Astrocyte (in vitro differentiated cells and primary cell): ENCODE measurements around the gene TOR4A.

ENCODE experiments used
- CTCF ChIP-seq: IDR thresholded peaks from 2 replicates; pipeline ENCODE4 v1.5.1; 2011; ENCODE audit warnings: low read depth, mild to moderate bottlenecking, inconsistent platforms, low read length, moderate library complexity; ENCODE audit not compliant: insufficient read depth
- EZH2 ChIP-seq: IDR thresholded peaks from 2 replicates; pipeline ENCODE4 v1.6.1; 2012; ENCODE audit warnings: mild to moderate bottlenecking, low read length, inconsistent platforms; ENCODE audit not compliant: insufficient read depth

GRCh38 chr9:137293094-137293481 is 15.6 kb downstream of the TOR4A start:
- no peak for TF ChIP-seq CTCF
- TF ChIP-seq EZH2: no peak
